HG03108 (cell line): ENCODE data around the gene VAMP5.
"Not testable (repeated sequence)": the region's sequence is repeated elsewhere in the genome, so short reads cannot be mapped to it uniquely, and the experiment has no call there.

ENCODE experiments used
- ATAC-seq: cut with Tn5 transposase; IDR thresholded peaks from one replicate; pipeline ENCODE4 v1.9.1; 2021; ENCODE audit warnings: moderate library complexity; ENCODE audit not compliant: unreplicated experiment

VAMP5 gene, protein sequence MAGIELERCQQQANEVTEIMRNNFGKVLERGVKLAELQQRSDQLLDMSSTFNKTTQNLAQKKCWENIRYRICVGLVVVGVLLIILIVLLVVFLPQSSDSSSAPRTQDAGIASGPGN

DNA sequence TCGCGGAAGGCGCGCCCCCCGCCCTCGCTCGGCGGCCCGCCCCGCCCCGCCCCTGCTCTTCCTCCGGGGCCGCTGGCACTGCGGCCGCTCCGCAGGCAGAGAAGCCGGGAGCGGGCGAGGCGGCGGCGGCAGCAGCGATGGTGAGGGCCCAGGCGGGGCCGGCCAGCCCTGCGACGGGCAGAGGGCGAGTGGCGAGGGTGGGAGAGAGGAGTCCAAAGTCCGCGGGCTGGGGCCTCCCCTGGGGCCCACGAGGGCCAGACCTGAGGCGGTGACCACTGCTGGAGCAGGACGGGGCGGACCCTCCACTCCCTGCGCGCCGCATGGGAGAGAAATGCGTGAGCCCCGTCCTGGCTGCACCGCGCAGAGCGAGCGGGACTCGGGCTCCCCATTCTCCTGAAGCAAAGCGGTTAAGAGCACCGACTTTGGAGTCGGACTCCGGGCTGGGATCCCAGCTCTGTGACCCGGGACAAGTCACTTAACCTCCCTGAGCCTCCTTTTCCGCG is at the start of gene VAMP5:
TSS of gene VAMP5 (plus strand) at position 78 of the 503 bp plus-strand sequence. CDS start at position 138, 60 bp downstream.
- ATAC-seq: peak; percentile 52

DNA sequence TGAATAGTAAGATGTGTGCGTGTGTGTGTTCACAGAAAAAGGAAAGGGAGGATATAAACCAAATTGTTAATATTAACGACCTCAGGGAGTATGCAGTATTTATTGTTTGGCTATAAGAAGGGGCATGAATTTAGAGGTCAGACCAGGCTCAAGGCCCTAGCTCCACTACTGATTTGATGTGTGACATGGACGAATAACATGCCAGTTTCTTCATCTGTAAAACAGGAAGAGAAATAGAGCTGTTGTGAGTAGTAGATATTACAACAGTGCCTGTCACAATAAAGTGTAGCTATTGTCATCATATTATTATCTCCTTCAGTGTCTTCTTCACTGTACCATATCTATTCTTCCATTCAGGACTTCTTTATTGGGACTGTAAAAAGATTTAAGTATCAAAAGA is 49.4 kb upstream of the VAMP5 start:
- ATAC-seq: no peak

DNA sequence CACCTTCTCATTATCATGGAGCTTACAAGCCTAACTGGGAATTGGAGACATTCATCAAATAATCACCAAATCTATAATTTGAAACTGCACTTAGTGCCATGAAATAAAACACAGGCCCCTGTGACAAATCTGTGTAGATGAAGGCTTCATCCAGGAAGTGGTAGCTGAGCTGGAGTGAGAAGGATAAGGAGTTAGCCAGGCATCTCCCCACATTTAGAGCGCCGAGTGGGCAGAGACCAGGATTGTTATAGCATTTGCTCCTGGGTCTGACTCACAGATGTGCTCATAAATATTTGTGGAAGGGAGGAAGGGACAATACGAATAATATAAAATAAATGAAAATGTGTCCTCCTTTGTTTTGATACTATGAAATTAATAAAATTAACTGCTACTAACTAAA is 47.8 kb upstream of the VAMP5 start:
- no peak for ATAC-seq

DNA sequence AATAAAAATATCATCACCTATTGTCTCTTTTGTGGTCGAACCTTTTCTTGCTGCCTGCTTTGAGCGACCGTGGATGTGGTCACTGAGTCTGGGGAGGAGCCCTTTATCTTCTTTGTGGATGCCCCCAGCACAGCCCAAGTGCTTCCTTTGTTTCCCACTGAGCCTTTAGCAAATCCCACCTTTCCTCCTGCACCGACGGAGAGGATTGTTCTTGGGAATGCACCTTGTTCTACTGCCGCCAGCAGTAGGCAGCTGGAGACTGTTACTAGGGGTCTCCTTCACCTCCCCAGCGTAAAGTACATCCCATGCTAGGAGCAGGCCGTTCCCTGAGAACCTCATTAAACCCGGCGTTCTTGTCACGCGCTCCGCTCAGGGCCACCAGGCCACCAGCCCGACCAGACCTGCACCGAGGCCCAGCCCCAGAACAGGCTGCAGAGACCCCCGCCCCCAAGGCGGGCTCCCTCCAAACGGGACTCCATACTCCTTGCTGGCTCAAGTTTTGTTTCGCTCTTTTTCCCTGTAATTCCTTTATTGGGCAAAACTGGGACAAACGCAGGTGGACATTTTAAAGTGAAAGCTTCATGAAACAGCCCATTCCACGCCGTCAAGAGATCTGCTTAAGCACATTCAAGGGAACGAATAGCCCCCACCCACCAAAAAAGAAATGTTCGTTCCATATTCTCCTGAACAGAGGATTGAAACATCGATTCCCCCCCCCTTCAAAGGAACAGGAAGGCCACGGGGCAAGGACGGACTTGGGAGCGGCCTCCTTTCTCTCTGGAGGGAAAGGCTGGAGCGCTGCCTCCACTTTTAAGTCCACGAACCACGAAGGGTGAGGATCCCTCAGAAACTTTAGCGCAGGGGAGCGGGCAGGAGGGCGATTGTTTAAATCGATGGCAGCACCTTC is 46.4 kb upstream of the VAMP5 start:
- ATAC-seq: no peak

DNA sequence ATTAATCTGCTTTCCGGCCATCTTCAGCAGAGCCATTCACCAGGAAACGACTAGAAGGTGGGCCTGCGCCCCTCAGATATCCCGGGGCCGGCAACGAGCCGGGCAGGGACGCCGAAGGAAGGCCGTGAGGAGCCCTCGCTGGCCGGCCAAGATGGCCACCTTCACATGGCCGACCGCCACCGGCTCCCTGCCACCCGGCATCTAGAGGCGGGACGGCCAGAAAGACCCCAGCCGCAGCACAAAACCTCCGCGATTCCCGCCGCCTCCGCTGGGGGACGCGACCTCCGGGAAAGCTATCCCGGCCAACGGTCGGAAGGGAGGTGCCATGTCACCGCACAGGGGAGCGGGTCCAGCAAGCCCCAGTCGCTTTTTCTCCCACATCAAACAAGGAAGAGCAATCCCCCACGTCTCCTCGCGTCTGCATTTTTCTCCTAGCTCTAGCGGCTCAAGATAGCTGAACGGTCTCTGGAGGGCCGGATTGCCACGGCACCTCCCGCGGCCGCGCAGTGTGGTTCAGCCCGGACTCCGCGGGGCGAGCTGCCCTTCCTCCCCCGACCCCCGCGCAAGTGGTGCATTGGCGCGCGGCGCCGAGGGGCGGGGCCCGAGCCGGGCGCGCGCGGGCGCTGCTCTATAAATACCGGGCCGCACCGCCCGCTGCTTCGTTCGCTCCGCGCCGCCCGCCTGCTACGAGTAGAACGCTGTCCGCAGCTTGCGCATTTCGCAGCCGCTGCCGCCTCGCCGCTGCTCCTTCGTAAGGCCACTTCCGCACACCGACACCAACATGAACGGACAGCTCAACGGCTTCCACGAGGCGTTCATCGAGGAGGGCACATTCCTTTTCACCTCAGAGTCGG is 45.5 kb upstream of the VAMP5 start, which contains the start of gene MAT2A:
TSS of gene MAT2A (plus strand) at position 662 of the 854 bp plus-strand sequence. CDS start at position 782, 120 bp downstream.
- ATAC-seq: peak; percentile 69

DNA sequence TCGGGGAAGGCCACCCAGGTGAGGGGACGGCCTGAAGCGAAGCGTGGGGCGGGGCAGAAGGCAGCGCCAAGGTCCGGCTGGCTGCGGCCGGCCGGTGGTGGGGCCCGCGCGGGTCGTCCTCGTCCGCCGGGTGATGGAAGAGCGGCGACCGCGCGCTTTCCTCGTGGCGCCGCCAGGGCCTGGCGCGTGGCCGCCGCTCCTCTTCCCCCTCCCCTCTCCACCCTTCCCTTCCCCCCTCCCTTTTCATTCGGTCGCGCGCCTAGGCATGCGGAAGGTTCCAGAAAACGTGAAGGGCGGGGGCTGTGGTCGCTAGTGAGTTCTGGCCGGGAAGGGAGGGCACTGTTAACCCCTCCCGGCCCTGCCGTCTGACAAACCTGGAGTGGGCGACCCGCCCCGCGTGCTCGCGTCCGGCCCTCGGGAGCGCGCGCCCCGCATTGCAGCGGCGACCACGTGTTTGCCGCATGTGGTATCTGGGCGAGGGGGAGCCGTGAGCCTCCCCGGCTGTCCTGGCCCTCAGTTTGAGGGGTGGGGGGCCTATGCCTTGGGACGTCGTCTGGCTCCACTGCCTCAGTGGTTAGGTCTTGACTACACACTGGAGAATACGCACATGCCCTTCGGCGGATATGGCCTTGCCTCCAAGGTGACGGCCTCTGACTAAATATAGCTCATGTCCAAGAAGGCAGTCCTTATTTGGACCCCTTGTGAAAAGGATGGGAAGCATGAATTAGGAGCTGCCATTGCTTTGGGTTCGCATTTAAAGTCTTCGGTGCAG is 44.7 kb upstream of the VAMP5 start:
- ATAC-seq: peak; percentile 20

DNA sequence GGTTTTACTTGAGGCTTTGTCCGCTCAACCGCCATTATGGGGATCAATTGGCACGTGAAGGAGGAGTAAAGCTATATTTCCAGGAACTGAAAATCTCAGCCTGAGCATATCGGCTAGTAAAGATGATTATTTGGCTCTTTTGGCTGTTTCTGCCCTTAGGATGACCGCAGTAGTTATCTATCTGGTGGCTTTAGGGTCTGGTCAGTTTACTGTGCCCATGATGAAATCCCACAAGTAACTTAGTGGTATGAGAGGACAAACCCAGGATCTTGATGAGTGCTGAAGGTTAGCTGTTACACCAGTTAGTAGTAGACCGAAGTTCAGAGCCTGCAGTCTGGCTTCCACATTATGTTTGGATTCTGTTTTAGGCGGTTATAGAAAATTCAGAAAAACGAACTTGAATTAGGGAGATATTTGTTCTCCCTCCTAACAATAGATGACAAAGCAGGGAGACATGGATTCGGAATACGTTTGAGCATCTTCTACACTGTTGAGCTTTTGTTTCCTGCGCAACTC is 44.0 kb upstream of the VAMP5 start:
- ATAC-seq: no peak

DNA sequence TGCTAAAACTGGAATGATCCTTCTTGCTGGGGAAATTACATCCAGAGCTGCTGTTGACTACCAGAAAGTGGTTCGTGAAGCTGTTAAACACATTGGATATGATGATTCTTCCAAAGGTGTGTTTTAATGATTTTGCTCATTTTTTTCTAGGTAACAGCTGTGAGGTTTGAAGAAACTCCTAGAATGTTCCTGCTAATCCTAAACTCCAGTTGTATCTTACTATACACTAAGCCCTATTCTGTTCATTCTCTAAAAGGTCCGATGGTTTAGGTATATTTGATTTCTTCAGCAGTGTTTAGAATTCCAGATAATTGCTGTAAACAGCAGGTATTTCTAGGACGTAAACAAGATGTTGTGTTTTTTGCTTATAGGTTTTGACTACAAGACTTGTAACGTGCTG is 43.0 kb upstream of the VAMP5 start:
- ATAC-seq: no peak

DNA sequence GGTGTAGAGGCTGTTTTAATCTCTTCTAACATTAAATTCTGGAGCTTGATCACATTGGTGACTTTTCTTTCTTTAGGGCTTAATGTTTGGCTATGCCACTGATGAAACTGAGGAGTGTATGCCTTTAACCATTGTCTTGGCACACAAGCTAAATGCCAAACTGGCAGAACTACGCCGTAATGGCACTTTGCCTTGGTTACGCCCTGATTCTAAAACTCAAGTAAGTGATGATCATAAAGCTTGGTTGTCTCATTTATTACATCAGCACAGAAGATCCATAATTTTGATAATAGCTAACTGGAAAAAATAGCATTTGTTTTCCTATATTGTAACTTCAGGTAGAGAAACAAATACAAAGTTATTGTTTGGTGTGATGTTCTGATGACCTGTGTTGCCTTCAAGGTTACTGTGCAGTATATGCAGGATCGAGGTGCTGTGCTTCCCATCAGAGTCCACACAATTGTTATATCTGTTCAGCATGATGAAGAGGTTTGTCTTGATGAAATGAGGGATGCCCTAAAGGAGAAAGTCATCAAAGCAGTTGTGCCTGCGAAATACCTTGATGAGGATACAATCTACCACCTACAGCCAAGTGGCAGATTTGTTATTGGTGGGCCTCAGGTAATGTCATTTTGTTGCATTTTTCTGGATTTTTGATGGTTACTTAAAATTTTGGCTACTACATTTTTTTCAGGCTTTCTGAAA is 42.3 kb upstream of the VAMP5 start:
- ATAC-seq: no peak

DNA sequence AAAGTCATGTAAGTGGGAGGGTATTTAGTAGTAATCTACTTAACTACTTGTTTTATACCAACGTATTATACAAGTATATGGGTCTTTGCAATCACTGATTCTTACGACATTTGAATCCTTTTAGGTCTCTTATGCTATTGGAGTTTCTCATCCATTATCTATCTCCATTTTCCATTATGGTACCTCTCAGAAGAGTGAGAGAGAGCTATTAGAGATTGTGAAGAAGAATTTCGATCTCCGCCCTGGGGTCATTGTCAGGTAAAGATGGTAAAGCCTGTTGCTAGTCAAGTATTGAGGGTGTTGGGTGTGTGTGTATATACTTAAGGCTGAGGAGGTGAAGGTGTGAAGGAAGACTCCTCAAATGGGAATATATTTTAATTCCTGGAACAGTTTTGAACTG is 41.5 kb upstream of the VAMP5 start:
- no peak for ATAC-seq

DNA sequence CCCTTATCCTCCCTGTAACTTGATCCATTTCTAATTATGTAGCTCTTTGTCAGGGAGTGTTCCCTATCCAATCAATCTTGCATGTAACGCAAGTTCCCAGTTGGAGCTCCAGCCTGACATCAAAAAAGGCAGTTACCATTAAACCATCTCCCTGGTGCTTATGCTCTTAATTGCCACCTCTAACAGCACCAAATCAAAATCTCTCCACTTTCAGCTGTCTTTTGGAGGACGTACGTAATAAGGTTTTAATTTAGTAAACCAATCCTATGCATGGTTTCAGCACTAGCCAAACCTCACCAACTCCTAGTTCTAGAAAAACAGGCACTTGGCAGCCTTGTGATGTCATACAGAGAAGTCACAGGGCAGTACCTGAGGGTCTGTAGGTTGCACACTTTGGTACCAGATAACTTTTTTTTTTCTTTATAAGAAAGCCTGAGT is 40.0 kb upstream of the VAMP5 start:
- not testable (repeated sequence) for ATAC-seq

DNA sequence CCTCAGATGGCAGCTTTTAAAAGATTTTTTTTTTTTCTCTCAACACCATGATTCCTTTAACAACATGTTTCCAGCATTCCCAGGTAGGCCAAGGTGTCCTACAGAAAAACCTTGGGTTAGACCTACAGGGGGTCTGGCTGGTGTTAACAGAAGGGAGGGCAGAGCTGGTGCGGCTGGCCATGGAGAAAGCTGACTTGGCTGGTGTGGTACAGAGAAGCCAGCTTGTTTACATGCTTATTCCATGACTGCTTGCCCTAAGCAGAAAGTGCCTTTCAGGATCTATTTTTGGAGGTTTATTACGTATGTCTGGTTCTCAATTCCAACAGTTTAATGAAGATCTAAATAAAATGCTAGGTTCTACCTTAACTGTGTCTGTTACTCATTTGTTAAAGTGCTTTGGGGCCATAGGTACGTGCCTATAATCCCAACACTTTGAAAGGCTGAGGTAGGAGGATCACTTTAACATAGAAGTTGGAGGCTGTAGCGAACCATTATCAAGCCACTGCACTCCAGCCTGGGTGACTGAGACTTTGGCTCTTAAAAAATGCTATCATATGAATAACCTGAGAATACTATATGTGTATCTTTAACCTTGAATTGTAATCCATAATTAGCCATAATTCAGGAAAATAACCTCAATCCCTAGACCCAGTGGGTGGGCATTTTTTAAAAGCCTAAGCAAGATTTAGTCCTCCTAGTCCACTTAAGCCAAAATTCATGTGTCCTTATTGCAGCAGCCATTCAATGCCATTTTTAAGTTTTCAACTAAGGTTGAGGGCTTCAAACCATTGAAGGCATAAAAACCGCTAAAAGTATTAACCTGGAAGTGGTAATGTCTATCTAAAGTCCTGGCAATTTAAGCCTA is 39.1 kb upstream of the VAMP5 start:
- ATAC-seq: not testable (repeated sequence)

DNA sequence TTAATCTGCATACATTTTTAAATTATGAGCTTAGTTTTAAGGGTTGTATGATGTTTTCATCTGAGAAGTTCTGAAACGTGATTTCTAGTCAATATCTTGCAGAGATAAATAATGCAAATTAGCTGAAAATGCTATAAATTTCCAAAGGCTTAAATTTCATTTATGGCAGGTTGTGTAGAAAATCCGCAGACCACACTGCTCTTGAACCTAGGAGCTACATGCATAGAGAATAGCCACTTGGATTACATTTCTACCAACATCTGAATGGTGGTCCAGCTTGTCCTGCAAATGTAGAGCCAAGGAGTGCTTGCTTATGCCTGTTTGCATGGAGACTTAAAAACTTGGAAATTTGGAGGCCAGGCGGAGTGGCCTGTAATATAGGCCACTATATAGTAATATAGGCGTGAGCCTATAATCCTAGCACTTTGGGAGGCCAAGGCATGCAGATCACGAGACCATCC is 38.4 kb upstream of the VAMP5 start:
- ATAC-seq: no peak

DNA sequence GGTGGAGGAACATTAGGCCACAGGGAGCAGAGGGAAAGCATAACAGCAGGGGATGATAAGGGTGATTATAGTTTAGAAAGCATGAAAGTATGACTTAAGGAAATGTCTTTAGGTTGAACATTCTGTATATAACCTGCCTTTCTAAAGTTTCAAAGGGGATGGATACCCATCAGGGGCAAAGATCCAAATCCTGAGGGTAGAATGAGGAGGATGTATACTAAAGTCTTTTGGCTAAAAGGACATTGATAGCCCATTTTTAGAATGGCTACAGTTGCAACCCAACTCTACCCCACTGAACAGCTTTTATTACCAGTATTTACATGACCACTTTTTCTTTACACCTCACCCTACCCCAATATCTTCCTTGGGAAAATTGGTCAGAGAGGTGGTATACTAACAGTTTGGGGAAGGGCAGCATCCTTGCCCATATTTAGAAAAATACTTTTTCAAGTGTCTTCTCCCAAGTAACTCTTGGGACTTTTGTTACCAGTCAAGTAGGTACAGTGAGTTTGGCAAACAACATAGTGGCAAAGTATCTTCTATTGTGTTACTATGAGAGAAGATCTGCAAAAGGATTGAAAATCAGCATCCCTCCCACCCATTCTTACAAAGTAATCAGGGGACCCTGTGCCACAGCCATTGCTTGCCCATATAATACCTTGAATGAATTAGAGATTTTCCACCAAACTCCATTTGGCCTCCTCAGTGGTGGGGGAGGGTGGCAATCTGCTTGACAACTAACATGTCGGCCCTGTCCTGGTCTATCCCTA is 37.0 kb upstream of the VAMP5 start:
- ATAC-seq: no peak

DNA sequence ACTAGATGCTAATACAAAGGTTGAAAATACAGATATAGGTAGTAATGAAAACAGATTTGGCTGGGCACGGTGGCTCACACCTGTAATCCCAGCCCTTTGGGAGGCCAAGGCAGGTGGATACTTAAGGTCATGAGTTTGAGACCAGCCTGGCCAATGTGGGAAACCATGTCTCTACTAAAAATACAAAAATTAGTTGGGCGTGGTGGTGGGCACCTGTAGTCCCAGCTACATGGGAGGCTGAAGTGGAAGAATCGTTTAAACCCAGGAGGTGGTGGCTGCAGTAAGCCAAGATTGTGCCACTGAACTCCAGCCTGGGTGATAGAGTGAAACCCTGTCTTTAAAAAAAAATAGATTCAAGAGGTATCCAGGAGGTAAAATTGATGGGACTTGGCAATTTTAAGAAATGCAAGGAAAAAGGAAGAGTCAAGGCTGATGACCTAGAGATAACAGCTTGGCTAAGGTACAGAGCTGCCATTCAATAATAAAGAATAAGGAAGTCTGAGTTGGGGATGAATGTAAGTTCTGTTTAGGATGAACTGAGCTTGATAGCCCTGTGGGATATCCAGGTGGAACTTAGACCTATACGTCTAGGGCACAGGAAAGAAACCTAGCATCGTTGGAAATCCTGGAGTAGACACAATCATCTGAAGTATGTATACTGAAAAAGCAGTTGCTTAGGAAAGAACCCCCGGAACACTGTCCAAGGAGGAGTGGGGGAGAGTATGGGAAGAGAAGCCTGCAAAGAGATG is 36.2 kb upstream of the VAMP5 start:
- no peak for ATAC-seq

DNA sequence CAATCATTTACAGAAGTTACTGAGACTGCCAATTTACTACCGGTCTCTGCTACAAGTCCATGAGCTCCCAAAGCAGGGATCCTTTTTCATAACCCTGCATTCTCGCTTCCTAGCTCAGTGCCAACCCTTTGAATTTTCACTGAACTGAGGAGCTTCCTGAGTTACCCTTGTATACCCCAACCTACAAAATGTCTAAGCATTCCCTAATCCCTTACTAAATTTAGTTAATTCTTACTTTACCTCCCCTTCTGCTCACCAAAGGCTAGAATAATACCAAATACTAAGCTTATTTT is 35.7 kb upstream of the VAMP5 start:
- ATAC-seq: no peak

DNA sequence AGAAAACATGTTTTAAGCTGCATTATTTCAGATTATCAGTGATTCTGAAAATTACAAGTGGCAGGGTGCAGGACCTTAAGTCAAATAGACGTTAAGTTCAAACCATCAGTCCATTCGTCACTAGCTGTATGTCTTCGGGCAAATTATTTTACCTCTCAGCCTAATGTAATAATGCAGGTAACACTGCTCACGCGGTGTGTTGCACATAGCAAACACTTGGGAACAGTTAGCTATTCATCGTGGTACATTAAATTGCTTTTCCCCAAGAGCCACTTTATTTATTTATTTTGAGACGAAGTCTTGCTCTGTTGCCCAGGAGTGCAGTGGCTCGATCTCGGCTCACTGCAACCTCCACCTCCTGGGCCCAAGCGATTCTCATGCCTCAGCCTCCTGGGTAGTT is 35.1 kb upstream of the VAMP5 start:
- no peak for ATAC-seq
